ENCODE measurements around the gene NRL.

The NRL gene

DNA sequence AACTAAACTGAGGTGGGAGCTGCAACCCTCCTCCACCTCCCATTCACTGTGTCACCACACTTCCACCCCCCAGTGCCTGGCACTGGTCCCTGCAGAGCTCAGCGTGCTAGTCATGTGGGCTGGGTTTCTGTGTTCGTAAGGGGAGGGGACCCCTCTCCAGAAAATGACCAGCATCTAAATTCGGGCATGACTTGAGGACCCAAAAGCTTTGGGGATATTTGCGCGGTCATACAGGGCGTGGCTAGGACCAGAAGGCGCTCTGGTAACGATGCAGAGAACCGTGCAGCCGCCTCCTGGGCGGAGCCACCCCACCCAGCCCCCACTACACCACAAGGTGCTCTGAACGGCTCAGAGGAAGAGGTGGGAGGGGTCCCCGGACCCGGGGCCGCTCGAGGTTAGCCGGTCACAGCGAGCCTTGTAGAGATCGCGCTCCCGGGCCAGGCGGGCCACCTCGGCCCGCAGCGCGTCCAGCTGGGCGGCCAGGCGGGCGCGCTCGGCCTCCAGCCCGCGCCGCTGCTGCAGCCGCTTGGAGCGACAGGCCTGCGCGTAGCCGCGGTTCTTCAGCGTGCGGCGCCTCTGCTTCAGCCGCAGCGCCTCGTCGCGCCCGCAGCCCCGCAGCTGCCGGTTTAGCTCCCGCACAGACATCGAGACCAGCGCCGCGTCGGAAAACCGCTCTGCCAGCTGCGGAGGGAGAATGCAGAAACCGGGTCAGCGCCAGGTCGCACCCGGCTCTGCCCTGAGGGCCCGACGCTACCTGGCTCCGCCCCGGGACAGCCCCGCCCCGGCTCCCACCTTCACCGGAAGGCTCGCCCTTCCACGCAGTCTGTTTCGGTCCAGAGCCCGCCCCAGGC is 33.6 kb downstream of the NRL start:
- peak; percentile 40 for DNase-seq

DNA sequence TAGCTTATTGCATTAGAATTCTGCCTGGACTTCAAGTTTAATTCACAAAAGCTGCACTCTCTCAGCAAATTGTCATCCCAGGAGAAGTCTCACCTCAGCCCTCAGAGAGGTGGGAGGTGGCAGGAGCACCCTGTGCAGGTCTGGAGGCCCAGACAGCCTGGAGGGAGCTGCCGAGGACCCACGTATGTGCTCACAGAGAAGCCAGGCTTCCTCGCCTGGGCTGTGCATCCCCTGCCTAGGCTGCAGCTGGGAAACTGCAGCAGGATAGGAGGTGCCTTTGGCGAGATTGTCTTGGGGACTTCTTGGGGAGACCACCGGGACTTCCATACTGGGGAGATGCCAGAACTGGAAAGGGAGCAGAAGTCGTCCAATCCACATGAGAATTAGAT is 34.6 kb downstream of the NRL start:
- DNase-seq = no peak

DNA sequence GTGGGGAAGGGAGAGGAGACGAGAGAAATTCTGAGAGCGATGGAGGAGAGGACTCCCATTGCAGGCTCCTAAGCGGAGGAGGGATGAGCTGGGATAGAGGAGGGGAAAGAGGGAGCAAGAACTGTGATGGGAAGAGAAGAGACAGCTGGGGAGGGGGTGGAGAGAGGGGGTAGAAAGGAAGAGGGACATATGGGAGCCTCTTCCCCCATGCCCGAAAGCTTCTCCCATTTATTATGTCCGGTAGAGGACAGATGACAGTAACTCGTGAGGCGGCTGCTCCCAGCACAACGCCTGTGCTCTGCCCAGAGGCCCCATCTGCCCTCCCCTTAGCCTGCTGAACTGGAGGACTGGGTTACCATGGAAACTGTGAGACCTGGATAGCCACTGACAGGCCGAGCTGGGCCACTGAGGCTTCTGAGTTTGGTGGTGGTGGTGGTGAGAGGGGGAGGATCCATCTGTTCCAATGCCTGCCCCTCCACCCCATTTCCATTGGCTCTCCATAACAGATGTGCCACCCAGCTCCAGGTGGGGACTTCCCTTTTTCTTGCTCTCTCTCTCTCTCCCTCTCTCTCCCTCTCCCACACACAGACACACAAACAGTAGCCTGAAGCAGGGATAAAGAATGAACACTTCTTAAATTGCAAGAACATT is 35.1 kb downstream of the NRL start:
- DNase-seq = peak; percentile 43

DNA sequence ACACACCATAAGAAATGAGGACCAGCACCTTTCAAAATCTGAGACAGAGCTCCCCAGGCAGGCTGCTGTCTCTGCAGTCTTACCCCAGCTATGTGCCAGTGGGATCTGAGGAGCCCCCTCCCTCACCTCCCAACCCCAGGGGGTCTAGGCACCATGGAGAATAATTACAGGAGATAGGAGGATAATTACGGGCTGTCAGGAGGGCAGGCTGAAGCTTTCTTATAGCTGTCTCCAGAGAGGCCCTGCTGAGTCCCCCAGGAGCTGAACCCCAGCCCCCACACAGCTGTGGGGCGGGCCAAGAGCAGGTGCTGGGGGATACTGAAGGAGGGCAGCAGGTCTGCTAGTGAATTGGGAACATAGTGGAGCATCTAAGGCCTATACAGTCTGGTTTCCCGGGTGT is 36.6 kb downstream of the NRL start:
- DNase-seq = no peak

DNA sequence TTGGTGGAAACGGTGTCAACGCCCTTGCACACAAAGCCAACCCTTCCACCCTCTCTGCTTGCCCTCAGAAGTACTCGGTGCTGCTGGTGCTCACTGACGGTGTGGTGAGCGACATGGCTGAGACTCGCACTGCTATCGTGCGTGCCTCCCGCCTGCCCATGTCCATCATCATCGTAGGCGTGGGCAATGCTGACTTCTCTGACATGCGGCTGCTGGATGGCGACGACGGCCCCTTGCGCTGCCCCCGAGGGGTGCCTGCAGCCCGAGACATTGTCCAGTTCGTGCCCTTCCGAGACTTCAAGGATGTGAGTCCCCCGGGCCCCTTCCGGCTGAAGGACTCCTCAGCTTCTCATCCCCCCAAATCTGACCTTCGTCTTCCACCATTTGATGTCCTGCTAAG is 37.7 kb downstream of the NRL start:
- DNase-seq = no peak

DNA sequence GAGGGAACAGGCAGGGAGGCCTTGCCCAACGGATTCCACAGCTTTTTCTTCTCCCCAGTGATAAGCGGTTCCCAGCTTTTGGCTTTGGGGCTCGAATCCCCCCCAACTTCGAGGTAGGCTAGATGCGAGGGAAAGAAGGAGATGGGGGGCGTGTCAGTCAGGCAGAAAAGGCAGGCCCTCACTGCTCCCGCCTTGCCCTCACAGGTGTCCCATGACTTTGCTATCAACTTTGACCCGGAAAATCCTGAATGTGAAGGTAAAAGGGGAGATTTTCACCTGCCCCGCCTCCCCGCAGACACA is 38.5 kb downstream of the NRL start:
- no peak for DNase-seq

DNA sequence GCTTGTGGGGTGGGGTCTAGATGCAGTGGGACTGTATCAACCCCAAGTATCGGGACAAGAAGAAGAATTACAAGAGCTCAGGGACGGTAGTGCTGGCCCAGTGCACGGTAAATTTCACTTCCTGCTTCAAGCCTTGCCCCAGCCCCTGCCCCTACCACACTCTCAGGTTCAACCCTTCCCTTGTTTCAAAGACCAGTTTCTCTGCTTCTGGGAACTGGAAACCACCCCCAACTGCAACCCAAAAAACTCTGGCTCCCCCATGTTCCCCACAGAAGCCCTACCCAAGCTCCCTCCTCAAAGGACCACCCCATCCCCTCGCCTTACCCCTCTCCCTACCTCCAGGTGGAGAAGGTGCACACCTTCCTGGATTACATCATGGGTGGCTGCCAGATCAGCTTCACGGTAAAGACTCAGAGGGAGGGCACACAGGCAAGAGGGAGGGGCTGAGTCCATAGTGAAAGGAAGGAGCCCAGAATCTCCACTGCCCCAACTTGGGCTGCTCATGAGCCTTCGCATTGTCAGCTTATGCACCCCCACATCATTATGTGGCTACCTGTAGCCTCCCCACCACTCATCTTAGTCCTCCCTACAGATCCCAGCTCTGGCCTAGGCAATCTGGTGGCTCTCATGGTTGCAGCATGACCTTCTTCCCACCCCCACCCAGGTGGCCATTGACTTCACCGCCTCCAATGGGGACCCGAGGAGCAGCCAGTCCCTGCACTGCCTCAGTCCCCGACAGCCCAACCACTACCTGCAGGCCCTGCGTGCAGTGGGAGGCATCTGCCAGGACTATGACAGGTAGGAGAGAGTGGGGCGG is 39.1 kb downstream of the NRL start:
- no peak for DNase-seq

DNA sequence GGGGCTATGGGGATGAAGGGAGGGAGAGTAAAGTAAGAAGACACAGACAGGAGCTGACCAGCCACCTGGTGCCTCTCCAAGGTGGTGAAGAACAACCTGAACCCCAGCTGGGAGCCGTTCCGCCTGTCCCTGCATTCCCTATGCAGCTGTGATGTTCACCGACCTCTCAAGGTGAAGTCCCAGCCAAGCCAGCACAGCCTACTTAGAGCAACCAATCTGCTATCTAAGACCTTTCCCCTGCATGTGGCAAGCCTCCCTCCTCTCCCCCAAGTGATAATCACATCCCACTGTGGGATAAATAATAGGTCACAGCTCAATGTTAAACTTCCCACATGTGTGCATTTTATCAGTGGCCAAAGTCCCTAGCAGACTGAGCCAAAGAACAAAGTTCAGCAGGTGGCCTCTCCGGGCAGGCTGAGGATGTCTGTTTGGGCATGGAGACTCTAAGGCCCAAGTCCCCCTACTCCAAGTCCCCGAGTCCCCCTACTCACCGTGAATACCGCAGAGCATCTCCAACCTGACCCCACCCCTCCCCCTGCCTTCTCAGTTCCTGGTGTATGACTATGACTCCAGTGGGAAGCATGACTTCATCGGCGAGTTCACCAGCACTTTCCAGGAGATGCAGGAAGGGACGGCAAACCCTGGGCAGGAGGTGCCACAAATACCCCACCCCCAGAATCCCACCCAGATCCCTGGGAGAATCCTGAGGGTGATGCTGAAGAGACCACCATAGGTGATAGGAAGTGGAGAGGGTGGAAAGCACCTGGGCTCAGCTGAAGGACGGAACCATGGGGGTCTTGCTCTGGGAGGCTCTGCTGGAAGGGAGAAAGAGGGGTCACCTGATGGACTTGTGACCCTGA is 39.9 kb downstream of the NRL start:
- DNase-seq = no peak

DNA sequence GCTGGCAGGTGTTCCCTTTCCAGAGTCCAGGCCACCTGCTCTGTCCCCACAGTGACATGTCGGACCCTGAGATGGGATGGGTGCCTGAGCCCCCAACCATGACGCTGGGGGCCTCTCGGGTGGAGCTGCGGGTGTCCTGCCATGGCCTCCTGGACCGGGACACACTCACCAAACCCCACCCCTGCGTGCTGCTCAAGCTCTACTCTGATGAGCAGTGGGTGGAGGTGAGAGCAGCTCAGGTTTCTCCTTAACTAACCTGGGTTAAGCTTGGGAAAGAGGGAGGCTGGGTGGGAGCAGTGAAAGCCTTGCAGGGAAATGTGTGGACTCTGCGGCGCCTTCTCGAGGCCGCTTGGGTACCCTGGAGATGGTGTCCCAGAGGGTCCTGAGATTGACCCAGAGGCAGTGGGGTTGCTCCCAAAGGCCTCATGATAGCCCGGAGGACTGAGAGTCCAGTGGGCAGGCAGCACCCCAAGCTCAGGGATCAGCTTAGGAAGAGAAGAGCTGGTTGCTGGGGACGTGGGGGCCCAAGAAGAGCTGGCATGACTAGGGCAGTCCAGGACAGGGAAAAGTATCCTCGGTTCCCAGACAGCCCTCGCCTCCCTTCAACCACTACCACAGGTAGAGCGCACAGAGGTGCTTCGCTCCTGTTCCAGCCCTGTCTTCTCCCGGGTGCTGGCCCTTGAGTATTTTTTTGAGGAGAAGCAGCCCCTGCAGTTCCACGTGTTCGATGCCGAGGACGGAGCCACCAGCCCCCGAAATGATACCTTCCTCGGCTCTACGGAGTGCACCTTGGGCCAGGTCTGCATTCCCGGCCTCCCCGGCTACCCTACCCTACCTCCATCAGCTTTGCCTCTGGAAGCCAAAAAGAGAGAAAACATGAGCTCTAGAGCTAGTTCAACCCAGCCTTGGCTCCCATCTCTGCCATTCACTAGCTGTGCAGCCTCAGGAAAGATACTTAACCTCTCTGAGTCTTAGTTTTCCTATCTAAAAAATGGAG is 41.6 kb downstream of the NRL start:
- DNase-seq = no peak

DNA sequence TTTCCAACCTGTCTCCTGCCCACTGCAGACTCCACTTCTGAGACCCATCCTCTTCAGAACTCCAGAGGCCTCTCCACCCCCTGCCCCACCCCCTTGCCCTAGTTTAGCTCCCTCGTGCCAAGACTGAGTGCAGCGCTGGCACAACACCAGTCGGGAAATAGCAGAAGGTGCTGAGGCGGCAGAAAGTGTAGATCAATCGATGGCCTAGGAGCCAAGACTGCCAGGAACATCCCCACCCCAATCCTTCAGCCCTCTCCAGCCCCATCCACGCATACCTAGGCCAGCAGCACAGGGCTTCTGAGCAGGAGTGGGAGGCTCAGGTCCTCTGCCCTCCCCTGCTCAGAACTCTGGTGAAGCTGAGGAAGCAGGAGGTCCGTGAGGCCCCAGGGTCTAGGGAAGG is 42.3 kb downstream of the NRL start:
- DNase-seq = no peak

DNA sequence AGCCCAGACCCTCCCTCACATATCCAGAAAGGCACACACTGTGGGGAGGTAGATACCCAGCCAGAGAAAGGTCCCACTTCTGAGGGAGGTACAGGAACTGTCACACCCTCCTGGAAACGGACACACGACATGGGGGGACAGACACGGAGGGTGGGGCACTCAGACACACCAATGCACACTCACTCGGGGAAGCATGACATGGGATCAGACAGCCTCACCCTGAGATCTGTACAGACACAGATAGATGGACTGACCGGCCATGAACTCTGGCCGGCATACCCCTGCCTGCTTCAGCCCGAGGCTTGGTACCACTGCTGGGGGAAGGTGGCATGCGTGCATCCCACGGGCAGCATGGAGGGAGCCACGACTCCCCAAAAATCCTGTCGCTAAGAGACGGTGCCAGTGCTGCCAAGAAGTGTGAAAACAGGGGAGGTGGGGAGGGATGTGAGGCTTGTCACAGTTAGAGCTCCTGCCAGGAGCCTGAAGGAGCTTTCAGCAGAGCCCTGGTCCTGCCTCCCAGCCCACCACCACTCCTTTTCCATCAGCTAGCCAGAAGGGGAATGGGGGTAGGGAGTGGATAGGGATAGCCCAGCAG is 42.8 kb downstream of the NRL start:
- DNase-seq = no peak

DNA sequence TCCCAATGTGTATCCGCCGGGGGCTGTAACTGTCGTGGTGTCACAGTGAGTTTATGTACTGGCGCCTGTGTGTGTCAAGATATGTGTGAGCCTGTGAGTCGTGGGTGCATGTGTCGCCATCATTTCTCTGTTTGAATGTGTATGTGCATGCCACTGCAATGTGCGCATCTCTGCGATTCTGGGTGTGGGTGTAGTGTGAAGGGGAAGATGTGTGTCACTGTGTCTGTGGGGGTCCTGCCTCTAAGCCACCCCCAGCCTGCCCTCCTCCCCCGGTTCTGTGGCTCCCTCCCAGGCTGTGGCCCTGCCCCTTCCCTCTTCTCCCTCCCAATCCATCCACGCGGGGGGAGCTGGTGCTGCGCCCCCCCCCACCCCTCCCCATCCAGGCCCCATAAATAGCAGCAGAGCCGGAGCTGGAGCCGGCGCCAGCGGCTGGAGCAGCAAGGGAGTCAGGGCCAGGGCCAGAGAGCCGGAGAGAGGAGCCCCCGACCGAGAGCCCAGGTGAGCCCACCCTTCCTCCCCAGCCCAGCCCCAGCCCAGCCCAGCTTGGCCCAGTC is 43.5 kb downstream of the NRL start, which contains the start of gene CPNE6:
TSS of gene CPNE6 (plus strand) at position 419 of the 554 bp plus-strand sequence. CDS start 1,375 bp downstream, outside the sequence.
- DNase-seq = no peak

DNA sequence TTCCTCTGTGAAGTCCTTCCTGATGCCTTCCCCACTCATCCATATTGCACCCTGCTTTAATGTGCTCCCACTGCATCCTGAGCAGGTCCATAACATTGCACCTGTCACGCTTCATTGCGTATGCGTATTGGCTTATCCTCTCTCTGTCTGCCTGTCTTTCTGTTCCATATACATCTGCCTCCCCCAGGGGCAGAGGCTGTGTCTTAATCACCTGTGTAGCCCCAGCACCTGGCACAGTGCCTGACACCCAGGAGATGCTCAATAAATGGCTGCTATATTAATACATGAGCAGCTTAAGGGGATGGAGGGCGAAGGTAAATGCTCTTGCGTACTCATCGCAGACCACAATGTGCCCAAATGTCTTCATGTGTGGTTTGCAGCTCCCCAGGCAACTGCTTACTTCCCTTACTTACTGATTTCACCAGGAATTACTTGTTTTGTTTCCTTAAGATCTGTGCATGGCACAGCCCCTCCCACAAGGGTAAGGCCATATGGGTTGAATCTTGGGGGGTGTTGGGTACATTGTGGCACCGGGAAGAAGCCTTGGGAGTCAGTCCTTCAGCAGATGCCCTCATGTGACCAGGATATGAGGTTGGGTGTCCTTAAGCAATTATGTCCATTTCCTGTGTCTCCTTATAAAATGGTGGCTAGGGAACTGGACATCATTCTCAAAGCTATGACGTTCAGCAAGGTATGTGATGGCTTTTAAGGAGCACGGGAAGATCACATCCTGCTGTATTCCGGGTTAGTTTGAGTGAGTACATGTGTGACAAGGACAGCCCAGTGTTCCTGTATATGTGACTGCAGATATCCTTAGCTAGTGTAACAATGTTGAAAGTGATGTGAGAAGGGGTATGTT is 44.2 kb downstream of the NRL start:
- DNase-seq = no peak

DNA sequence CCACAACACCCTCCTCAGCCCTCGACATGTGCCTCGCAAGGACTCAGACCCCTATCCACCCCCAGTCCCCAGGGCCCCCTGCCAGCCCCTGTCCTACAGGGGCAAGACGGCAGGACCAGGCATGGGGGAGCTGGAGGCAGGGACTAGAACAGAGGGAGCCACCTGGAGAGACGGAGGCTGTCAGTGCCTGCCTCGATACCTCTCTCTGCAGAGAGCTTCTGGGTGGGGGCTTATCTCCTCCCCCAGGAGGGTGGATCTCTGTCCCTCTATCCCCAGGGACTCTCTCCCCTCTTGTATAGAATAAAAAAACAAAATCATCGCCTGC is 45.4 kb downstream of the NRL start:
- no peak for DNase-seq

DNA sequence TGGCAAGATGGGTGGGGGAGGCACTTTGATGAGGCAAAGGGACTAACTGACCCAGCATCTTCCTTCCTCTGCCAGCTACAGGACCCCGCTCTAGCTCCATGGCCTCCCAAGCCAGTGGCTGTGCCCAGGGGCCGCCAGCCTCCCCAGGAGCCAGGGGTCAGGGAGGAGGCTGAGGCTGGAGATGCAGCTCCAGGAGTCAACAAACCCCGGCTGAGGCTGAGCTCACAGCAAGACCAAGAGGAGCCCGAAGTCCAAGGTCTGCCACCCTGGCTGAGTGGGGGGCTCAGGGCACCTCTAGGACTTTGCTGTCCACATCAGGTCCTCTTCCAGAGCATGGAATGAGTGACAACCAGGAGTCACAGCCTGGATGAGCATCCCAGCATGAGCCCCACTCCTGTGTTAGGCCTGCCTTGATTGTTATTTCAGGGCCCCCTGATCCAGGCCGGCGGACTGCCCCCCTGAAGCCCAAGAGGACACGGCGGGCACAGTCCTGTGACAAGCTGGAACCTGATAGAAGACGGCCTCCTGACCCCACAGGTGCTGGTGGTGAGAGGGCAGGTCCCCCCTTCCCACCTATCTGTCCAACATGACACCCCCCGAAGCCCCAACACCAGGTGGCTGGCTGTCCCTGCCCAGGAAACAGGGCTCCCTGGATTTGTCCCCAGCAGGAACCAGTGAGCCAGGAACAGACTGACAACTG is 45.9 kb downstream of the NRL start:
- no peak for DNase-seq

DNA sequence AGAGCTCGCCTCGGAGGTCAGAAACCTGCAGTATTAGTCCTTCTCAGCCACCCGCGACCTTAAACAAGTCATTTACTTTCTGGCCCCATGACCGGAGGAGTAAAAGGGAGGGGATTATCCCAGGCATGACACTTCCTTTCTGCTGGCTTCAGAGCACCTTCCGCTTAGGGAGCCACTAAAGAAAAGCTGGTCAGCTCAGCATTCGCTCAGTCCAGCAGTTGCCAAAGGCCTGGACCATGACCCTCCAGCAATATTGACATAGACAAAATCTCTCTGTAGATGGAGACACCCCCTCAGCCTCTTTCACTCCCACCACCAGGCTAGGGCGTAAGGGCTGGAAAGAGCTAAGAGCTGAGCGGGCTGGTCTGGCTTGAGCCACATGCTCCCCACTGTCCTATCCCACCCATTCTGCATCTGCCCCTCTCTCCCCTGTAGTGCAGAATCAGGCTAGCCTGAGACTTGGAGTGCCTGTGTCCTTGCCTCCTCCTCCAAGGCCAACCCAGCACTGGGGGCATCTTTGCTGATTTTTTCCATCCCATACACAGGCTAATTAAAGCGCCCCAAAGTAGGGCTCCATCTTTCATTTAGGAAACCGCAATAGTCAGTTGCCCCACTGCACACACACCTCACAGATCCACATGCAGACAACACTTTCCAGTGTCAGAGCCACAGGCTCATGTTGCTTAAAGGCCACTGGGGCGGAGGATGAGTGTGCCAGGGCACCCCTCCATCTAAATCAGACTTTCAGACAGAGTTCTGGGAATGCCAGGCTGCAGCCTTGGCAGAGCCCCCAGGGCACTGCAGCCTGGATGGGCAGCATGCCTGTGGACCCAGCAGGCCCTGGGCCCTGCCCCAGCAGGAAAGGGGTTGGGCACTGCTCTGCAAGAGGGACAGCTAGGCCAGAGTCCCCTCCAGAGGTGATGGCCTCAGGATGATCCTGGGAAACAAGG is 47.3 kb downstream of the NRL start:
- no peak for DNase-seq

DNA sequence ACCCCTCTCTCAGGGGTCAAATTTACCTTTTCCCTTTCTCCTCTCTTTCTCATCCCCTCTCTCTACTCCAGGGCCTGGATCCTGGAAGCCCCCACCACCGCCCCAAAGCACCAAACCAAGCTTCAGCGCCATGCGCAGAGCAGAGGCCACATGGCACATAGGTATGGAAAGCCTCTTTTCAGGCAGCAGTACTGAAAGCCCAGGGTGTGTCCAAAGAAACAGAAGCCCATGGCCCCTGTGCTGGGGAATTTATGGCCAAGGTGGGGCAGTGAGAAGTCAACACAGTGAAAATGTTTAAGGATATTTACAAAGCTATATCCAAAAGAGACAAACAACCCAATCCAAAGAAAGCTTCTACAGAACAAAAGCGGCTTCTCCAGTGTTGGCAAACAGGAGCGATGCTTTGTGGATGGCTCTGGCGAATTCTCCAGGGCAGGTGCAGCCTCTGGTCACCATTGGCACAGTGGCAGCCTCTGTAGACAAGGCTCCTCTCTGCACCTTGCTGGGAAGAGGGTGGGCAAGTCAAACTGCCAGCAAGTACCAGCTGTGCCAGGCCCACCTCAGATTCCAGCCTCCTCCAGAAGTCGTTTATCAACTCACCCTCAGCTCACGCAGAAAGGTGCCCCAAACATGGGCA is 48.1 kb downstream of the NRL start:
- no peak for DNase-seq

DNA sequence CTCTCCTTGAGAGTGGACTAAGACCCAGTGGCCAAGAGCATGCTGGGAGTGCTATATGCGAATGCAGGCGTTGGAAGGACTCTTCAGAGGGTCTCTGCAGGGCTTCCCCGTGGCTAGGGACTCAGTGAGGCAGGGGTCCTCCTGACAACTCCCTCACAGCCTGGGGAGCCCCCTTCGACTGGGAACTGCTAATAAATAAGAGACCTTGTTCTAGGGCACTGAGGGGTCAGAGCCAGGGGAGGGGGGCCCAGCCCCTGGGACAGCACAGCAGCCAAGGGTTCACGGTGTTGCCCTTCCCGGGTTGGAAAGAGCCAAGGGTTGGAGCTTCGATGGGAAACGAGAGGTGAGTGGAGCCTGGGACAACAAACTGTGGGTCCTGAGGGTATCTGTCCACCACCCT is 49.3 kb downstream of the NRL start:
- no peak for DNase-seq

All from OCI-M1 (cell line).